Measurements from ENCODE around the gene IL18R1. TPM values are rescaled to one million over a fixed set of nuclear protein-coding genes. Genes with fewer than 3 reads are reported as not detected.

Gene IL18R1
- total RNA-seq, 1 donor from 2014 or later, result 1.9 TPM

GRCh38 chr2:102442967-102443828 is 87.6 kb downstream of the IL18R1 start:
- DNase-seq (ENCODE audit: low spot score in 2 of 2), result no peak
- Histone ChIP-seq H3K36me3 (no peaks in the 10 kb centered on the region), H3K4me3 (no peak overlapping the region), H3K9me3 (no peaks in the 10 kb centered on the region), H3K4me1 (no peaks in the 10 kb centered on the region), H3K27me3 (no peaks in the 10 kb centered on the region), H3K27ac (no peak overlapping the region)
- TF ChIP-seq, protein P1, sequence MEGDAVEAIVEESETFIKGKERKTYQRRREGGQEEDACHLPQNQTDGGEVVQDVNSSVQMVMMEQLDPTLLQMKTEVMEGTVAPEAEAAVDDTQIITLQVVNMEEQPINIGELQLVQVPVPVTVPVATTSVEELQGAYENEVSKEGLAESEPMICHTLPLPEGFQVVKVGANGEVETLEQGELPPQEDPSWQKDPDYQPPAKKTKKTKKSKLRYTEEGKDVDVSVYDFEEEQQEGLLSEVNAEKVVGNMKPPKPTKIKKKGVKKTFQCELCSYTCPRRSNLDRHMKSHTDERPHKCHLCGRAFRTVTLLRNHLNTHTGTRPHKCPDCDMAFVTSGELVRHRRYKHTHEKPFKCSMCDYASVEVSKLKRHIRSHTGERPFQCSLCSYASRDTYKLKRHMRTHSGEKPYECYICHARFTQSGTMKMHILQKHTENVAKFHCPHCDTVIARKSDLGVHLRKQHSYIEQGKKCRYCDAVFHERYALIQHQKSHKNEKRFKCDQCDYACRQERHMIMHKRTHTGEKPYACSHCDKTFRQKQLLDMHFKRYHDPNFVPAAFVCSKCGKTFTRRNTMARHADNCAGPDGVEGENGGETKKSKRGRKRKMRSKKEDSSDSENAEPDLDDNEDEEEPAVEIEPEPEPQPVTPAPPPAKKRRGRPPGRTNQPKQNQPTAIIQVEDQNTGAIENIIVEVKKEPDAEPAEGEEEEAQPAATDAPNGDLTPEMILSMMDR (IDR thresholded peaks at IDR 0.05), result peak; percentile 20 to 57 (median 39)
- intact Hi-C loops (cut with DNase I), result loop anchor here (10.0 kb wide), 1 partner anchor 188 kb away; no protein-coding TSS in a partner anchor

GRCh38 chr2:102444233-102444632 is 88.6 kb downstream of the IL18R1 start:
- H3K27me3 ChIP-seq, result no peaks in the 10 kb centered on the region
- H3K4me1 ChIP-seq, result no peaks in the 10 kb centered on the region
- no peak overlapping the region for H3K4me3 ChIP-seq
- no peaks in the 10 kb centered on the region for H3K36me3 ChIP-seq
- H3K27ac ChIP-seq, result no peak overlapping the region
- intact Hi-C loops (cut with DNase I), result loop anchor here (10.0 kb wide), 1 partner anchor 189 kb away; no protein-coding TSS in a partner anchor
- TF ChIP-seq, protein P1 (IDR thresholded peaks at IDR 0.05), result no peak
- DNase-seq (ENCODE audit: low spot score in 2 of 2), result no peak
- no peaks in the 10 kb centered on the region for H3K9me3 ChIP-seq

- no peak for DNase-seq (ENCODE audit: low spot score in 2 of 2)
- H3K4me1 ChIP-seq, result no peaks in the 10 kb centered on the region
- no peaks in the 10 kb centered on the region for H3K27me3 ChIP-seq
- H3K27ac ChIP-seq, result no peak overlapping the region
- TF ChIP-seq, protein P1 (IDR thresholded peaks at IDR 0.05), result no peak
- H3K4me3 ChIP-seq, result no peak overlapping the region
- intact Hi-C loops (cut with DNase I), result loop anchor here (10.0 kb wide), 1 partner anchor 192 kb away; no protein-coding TSS in a partner anchor
- H3K9me3 ChIP-seq, result no peaks in the 10 kb centered on the region
- no peaks in the 10 kb centered on the region for H3K36me3 ChIP-seq
These were observed 91.3 kb downstream of the IL18R1 start for GRCh38 chr2:102446936-102447335.

Other genes starting within 250 kb of the IL18R1 start
- 132 TPM for gene IL1R1, start 213.1 kb upstream of the IL18R1 start, total RNA-seq
- not detected for gene IL1RL2, start 168.8 kb upstream of the IL18R1 start, total RNA-seq
- gene IL1RL1, start 44.2 kb upstream of the IL18R1 start, total RNA-seq, result 3.4 TPM
- gene IL18RAP, start 67.4 kb downstream of the IL18R1 start, total RNA-seq, result 0.11 TPM
- gene SLC9A4, start 117.4 kb downstream of the IL18R1 start, total RNA-seq, result not detected